Right lung (tissue), 5 donors: ENCODE data around the gene PSME3. TPM values are rescaled to one million over a fixed set of nuclear protein-coding genes. Genes with fewer than 3 reads are reported as not detected.

Experiments used
- DNase-seq, 2 donors: peaks; one replicate each; pipeline ENCODE4 v3.0.0-alpha.2; 2013
- polyA plus RNA-seq, 5 donors: library from polyadenylated mRNA; unstranded; fragments of 120-200 nt; gene quantifications; one replicate each; pipeline versions ENCODE4 v1.2.1 to v1.2.3, GENCODE V29; 2013; ENCODE audit warnings: inconsistent platforms in 1 of 5, low replicate concordance in 1 of 5; ENCODE audit not compliant: insufficient read length in 5 of 5, insufficient read depth in 1 of 5

Gene PSME3
- polyA plus RNA-seq, 5 donors = 65.8 to 81.2 (median 74.9) TPM

DNA sequence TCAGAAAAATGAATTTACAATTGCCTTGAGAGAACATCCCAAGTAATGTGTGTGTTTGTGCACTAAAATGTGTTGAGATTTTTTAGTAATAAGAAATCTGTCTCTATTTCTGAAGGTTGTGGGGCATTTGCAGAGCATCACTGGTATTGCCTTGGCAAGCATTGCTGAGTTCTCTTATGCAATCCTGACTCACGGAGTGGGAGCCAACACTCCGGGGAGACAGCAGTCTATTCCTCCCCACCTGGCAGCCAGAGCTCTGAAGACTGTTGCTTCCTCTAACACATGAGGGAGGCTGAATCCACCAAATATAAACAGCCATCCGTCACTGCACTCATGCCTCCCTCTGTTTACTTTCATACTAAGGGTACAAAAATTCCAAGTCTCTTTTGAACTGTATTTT is 23.9 kb upstream of the PSME3 start:
- DNase-seq = no peak

DNA sequence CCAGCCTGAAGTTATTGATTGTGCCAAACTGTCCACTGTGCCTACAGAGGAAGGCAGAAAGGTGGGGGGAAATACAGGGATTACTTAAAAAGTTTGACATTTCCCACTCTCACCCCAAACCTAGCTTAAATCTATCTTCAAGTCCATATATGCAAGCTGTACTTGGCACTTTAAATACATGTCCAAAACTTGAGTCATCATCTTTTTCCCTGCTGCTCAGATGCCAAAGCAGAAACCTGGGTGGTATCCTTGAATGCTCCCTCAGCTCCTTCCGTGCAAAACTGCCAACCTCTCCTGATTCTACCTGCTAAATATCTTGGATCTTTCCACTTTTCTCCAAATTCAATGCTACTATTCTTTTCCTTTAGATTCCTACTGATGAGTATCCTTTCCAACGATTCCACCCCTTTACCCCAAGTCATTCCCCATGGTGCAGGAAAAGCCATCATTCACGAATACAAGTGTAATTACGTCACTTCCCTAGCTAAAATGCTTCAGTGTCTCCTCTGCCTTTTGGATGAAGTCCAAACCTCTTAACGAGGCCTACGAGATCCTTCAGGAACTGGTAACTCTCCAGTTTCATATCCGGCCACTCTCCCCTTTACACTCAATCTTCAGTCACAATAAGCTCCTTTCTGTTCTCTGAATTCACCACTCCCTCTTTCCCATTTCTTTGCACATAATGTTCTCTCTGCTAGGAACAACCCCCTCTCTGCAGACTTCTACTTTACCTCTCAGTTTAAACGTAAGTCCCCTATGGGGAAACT is 18.4 kb upstream of the PSME3 start:
- peak; percentile 51 to 57 for DNase-seq

DNA sequence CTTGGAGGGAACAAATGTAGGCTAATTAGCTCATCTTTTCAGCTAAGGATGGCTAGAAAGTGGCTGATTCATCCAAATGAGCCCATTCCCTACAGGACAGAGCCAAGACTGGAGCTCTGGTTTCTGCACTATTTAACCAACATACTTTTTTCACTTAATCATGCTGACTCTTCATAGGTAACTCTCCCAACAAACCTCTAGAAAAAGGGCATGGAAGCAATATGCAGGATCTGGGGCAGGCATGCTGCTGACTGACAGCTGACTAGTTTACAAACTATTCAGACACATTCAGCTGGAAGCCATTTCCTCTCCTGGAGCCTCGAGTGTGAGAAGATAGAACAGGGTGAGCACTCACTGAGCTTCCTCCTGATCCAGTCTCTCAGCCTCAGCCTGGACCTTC is 15.3 kb upstream of the PSME3 start:
- DNase-seq = no peak

DNA sequence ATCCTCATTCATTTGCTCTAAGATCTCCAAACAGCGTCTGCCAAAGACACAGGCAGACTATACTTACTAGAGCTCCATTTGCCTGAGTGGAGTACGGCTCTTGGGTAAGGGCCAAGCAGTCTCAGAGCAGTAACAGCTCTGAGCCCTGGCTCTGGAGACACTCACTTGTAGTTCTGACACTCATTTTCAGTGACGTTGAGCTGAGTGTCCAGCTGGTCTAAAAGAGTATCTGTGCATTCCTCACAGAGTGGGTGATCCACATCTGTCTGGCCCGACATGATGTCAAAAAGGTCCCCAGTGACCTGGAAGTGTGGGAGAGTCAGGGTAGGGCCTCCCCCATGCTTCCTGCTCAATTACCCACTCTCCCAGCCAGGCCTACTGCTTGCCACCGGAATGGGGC is 14.8 kb upstream of the PSME3 start:
- no peak for DNase-seq

DNA sequence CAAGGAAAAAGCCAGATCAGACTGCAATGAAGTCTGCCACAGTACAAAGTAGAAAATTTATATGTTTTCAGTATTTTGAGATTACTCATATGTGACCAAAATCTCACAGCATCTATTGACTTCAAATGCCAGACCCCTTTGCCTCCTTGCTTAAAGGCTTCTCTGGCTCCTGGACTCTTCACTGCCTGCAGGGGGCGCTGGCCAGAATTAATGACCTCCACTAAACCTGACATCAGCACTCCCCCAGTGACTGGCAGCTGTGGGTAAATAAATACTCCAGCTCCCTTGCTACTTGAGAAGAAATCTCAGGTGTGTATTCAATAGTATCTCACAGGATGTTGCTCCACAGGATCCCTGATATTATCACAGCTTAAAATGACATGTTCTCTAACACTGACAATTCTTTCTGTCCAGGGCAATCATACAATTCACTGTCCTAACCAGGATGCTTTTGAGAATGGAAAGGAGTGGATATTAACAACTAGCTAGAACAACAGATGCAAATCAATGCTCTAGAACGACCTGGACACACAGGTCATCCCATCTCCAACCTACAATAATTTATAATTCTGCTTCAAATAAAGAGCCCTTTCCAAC is 13.2 kb upstream of the PSME3 start:
- no peak for DNase-seq

DNA sequence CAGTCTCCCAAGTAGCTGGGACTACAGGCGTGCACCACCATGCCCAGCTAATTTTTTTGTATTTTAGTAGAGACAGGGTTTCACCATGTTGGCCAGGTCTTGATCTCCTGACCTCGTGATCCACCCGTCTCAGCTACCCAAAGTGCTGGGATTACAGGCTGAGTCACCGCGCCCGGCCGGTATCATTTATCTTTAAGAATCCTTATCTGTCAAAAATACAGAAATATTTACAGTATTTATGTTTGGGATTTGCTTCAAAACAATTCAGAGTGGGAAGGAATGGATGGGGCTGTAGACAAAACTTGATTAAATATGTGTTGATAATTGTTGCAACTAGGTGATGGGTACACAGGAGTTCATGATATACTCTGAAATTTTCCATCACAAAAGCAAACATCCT is 12.0 kb upstream of the PSME3 start:
- no peak for DNase-seq

DNA sequence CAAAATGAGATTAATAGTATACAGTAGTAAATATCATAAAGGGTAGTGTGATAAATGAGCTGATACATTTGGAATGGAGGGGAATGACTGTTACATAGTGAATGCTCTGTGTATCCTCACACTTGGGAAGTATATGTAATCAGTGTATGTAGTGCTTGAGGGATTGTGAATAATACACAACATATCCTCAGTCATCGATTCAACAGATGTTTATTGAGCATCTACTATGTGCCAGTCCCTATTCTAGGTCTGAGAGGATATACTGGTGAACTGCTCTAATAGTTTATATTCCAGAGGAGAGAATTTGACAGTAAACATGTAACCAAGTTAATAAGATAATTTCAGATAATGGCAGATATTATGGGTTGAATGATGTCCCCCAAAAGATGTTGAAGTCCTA is 5.7 kb upstream of the PSME3 start:
- no peak for DNase-seq

DNA sequence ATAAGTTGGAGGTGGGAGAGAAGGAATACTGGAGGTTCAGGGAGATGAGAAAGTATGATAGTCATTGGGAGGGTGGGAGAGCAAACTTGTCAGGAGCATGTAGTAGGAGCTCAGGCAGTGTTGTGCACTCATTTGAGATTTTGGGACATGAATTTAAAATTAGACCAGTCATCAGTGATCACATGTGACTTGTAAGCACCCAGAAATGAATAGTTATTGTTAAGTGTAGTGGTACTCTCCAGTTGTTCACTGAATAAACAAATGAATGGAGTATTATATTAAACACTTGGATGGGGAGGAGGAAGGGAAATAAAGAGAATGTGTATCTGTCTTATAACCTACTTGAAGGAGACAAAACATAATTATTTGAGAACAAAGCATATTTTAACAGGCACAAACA is 2.2 kb upstream of the PSME3 start:
- DNase-seq = no peak

DNA sequence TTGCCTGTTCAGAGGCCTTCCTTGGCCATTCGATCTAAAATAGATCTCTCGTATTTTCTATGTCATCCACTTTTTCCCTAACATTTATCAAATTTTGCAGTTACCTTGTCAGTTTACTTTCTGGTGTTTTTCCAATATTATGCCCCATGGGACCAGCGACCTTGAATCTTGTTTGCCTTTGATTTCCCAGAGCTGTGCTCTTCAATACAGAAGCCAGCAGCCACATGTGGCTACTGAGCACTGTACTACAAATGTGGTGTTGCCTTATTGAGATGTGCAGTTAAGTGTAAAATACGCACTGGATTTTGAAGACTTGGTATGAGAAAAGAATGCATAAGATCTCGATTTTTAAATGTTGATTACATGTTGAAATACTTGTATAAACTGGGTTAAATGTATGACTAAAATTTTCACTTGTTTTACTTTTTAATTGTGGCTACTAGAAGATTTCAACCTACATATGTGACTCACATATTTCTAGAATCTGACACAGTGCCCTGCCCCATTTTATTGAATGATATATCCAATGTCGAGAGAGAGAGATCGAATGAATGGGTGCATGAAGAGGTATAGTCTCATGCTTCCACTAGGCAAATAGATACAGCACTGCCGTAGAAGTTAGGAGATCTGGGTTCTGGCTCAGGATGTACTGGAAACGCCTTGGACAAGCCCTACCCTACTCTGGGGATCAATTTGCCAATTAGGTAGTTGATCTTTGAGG is 824 bp upstream of the PSME3 start:
- no peak for DNase-seq

DNA sequence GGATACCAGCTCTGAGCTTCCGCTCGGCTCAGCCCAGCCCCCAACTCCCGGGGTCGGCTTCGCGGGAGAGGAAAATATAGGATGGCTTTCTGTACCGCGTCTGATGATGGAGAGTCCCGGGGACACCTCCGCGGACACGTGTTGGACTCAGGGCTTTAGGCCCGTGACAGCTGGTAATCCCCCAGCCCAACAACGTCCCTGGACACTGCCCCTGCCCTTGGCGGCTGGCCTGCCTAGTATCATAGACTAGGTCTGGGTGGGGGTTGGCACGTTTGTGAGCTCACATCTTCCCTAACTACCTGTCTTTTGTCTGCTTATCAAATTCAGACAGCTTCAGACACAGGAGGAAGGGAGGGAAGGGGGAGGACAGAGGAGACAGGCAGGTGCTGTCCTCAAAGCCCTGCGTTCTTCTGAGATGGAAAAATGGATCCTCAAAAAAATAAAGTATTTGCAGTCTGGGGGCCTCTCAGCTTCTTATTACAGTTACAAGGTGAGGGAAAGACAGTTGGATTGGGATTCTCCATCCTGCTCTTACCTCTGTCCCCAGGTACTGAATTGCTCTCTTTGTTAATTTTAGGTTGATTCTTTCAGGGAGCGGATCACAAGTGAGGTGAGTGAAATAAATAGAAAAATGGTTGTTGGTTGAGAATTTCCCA is 698 bp downstream of the PSME3 start:
- no peak for DNase-seq

DNA sequence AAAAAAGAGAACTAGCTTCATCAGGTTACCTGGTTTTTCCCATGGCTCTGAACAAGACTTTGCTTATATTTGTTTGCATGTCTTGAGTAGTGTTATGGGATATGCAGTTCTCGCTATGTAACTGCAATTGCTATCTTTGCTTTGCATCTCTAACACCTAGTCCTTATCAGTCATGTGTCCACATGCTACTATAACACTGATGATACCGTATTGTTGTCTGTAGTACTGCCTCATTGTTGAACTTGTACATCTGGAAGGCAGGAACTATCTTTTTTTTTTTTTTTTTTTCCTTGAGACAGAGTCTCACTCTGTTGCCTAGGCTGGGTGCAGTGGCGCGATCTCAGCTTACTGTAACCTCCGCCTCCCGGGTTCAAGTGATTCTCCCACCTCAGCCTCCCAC is 2.5 kb downstream of the PSME3 start:
- no peak for DNase-seq

DNA sequence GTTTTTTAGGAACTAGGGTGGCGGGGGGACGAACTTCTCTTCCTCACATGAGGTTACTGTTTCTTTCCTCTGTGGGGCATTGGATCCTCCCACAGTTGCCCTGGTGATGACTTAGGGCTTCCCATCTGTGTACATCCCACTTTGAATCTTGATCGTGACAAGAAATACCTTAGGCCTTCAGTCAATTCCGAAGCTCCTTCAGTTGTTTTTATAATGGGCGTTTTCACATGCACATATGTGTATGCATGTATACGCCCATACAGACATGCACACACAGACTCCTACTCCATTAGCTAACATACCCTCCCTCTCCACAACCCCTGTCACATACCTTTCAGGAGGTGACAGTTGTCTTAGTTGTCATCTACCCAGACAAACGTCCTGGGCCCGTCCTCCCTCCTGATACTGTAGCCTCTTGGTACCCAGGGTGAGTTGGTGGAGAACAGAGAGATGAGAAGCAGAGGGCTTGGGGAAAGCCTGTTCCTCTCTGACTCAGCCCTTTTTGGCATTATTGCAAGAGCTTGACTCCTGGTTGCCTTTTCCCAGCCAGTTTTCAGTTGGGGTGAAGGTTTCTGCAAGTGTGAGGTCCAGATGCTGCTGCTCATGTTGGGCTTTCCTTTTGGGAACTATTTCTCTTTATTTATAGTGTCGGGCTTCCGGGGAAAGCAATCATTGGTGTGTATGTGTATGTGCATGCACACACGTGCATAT is 8.9 kb downstream of the PSME3 start:
- DNase-seq = no peak

DNA sequence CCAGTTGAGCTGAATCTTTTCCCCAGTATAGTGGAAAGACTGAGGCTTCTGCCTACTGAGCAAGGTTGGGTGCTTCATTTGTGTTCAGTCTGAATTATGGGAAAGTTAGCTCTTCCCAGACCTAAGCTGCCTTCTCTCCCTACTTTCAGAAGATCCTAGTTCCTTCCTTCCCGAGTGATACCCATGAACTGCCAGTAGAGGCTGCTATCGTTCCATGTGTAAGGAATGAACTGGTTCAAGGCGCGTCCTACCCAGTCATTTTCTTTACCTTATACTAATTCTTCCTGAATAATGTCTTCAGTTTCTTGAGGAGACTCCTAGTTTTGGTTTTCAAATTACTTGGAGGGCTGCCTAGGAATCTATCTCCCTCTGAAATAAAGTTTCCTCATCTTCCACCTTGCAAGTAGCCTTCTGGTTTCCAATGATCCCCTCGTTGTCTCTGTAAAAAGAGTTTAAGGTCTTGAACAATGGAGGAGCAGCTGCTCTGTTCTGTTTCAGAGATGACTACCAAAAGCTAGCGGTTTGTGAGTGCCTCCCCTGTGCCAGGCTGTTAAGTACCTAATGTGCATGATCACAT is 10.2 kb downstream of the PSME3 start:
- DNase-seq = peak in 1 of 2 donors; percentile 61

DNA sequence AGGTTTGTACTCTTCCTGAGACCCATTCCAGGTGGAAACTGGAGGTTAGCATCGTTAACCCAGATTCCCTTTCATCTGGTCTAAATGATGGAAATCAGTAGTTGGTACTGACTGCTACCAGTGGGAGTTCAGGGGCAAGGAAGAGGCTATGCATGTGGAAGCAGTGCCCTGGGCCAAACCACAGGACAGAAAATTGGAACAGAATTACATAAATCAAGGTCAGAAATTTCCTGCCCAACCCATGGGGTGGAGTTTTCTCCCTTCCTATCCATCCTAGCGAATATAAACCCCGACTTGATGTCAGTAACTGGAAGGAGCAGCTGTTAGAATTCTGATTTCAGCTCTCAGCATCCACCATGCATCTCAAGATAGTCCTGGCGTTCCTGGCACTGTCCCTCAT is 11.1 kb downstream of the PSME3 start, which contains the start of gene AOC2:
Gene AOC2, plus strand, starts transcription at position 310 of the 400 bp plus-strand sequence. Its CDS starts 47 bp downstream, at position 357.
- no peak for DNase-seq

DNA sequence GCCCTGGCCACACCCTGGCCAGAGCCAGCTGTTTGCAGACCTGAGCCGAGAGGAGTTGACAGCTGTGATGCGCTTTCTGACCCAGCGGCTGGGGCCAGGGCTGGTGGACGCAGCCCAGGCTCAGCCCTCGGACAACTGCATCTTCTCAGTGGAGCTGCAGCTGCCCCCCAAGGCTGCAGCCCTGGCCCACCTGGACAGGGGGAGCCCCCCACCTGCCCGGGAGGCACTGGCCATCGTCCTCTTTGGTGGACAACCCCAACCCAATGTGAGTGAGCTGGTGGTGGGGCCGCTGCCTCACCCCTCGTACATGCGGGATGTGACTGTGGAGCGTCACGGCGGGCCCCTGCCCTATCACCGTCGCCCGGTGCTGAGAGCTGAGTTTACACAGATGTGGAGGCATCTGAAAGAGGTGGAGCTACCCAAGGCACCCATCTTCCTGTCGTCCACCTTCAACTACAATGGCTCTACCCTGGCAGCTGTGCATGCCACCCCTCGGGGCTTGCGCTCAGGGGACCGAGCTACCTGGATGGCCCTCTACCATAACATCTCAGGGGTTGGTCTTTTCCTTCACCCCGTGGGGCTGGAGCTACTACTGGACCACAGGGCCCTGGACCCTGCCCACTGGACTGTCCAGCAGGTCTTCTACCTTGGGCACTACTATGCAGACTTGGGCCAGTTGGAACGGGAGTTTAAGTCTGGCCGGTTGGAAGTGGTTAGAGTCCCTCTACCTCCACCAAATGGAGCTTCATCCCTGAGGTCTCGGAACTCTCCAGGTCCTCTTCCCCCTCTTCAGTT is 11.8 kb downstream of the PSME3 start:
- DNase-seq = no peak

DNA sequence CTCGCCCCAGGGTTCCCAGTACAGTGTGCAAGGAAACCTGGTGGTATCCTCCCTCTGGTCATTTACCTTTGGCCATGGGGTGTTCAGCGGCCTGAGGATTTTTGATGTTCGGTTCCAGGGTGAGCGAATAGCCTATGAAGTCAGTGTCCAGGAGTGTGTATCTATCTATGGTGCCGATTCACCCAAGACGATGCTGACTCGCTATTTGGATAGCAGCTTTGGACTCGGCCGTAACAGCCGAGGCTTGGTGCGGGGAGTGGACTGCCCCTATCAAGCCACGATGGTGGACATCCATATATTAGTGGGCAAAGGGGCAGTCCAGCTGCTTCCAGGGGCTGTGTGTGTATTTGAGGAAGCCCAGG is 12.3 kb downstream of the PSME3 start:
- no peak for DNase-seq

DNA sequence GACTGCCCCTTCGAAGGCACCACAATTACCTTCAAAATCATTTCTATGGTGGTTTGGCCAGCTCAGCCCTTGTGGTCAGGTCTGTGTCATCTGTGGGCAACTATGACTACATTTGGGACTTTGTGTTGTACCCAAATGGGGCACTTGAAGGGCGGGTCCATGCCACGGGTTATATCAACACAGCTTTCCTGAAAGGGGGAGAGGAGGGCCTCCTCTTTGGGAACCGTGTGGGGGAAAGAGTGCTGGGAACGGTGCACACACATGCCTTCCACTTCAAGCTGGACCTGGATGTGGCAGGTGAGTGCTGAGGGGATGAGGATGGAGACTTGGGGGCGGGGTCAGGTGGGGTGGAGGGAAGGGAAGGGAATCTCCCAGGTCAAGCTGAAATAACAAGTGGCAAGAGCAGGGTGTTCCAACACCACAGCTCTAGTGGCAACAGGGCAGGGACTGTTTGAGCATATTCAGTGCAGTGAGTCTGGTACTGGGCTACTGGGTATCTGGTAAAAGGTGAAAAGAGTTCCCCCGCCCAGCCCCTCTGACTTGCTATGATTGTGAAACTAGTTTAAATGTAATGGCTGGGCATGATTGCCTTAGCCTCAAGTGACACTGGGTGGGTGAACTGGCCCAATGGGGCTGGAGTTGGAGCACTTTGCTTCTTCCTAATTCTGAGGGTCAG is 12.9 kb downstream of the PSME3 start:
- DNase-seq = no peak

DNA sequence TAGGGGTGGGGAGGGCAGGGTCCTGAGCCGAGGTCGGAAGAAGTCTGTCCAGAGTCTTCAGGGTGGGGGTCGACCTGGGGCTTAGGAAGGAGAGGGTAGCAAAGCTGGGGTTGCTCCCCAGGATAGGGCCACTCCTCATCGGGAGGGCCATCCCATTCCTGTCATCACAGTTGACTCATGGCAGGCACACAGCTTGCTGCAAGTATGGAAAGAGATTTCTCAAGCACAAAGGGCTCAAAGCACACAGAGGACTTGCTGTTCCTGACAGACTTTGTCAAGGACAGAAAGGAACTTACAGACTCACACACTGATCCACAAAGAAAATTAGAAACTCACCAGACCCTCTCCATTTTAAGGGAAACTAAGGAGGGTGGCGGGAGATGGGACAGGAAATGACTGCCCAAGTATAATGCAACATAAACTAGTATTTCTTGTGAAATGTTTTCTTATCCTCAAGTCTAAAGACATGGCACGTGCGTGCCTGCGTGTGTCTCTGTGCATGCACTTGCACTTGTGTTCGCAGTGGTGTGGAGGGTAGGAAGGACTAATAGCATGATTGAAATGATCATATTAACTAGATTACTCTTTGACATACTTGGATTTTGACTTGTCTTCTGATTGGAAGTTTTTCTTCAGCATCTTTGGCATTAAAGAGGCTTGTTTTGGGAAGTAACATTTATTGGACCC is 13.5 kb downstream of the PSME3 start:
- no peak for DNase-seq

DNA sequence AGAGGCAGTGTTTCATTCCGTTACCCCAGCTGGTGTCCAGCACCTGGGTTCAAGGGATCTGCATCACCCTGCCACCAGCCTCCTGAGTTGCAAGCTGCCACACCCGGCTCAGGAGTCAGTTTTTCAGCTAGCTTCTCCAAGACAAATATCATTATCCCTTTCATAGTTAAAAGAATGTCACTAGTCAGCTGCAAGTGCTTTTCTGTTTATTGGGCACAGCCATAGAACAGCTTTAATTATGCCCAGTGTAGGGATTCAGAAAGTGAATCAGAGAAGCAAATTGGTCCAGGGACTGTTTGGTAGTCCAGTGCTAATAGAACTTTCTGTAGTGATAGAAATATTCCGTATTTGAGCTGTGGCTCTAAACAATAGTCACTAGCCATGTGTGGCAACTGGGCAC is 14.9 kb downstream of the PSME3 start:
- DNase-seq = no peak
